ENCODE measurements around the gene ABHD1. TPM values are rescaled to one million over a fixed set of nuclear protein-coding genes. Genes with fewer than 3 reads are reported as not detected.

ABHD1 gene
- total RNA-seq, 1 experiment from 2014 or later = 0.18 TPM

GRCh38 chr2:27122791-27123190 lies 824 bp upstream of the ABHD1 start:
- ChIA-PET POLR2A (interaction anchor here (0.5 to 1.2 kb wide), 3 partner anchors 12 to 95 kb away, joined by 3 to 8 read pairs (median 5); partner anchors contain the start of genes ATRAID, CAD, PREB and SLC5A6), CTCF (interaction anchor here (0.6 to 2.0 kb wide), 6 partner anchors 34 to 157 kb away, joined by 3 to 5 read pairs (median 4); partner anchors contain the start of gene KHK)
- DNase-seq = no peak
- Histone ChIP-seq H3K36me3 (ENCODE audit: control insufficient read depth, insufficient read depth, low read length) (no peaks in the 10 kb centered on the region), H3K9me3 (no peaks in the 10 kb centered on the region), H3K4me1 (peaks cover 16% of the 10 kb centered on the region), H3K4me3 (ENCODE audit: low read depth, low read length) (no peak overlapping the region), H3K27me3 (replicated peaks; ENCODE audit: control insufficient read depth, insufficient read depth, low read length) (no peaks in the 10 kb centered on the region)
- Mint-ChIP-seq H3K27me3 (ENCODE audit: insufficient read depth, unreplicated experiment) (peaks cover 13% of the 10 kb centered on the region), H3K36me3 (ENCODE audit: insufficient read depth, unreplicated experiment) (peaks cover 6% of the 10 kb centered on the region), H3K9me3 (ENCODE audit: unreplicated experiment) (no peaks in the 10 kb centered on the region), H3K4me3 (ENCODE audit: unreplicated experiment) (peak overlapping the region; percentile 81), H3K27ac (ENCODE audit: unreplicated experiment) (no peak overlapping the region), H3K4me1 (ENCODE audit: low read depth, unreplicated experiment) (peaks cover 9% of the 10 kb centered on the region)
- no TSS peak for BruUV-seq (replicated peaks)
- intact Hi-C loops (cut with micrococcal nuclease; ENCODE audit: unreplicated experiment) = no loop called here
- TF ChIP-seq CTCF (IDR thresholded peaks at IDR 0.05; ENCODE audit: insufficient read depth in 1 of 2, low read depth in 1 of 2, low read length in 1 of 2, severe bottlenecking in 1 of 2, unreplicated experiment in 1 of 2) = no peak

GRCh38 chr2:27125104-27125503 lies 1.5 kb downstream of the ABHD1 start:
- peaks cover 9% of the 10 kb centered on the region for H3K27me3 Mint-ChIP-seq (ENCODE audit: insufficient read depth, unreplicated experiment)
- ChIA-PET CTCF (interaction anchor here (0.6 kb wide), 1 partner anchor 279 kb away, joined by 3 read pairs; no protein-coding TSS in a partner anchor), POLR2A (interaction anchor here (0.6 kb wide), 2 partner anchors 273 to 1296 kb away, joined by 3 to 4 read pairs; no protein-coding TSS in a partner anchor)
- Histone ChIP-seq H3K4me3 (ENCODE audit: low read depth, low read length) (no peak overlapping the region), H3K4me1 (peaks cover 13% of the 10 kb centered on the region), H3K9me3 (no peaks in the 10 kb centered on the region), H3K36me3 (ENCODE audit: control insufficient read depth, insufficient read depth, low read length) (no peaks in the 10 kb centered on the region), H3K27me3 (replicated peaks; ENCODE audit: control insufficient read depth, insufficient read depth, low read length) (no peaks in the 10 kb centered on the region)
- H3K9me3 Mint-ChIP-seq (ENCODE audit: unreplicated experiment) = no peaks in the 10 kb centered on the region
- BruUV-seq (replicated peaks) = no TSS peak
- H3K36me3 Mint-ChIP-seq (ENCODE audit: insufficient read depth, unreplicated experiment) = peaks cover 2% of the 10 kb centered on the region
- H3K4me1 Mint-ChIP-seq (ENCODE audit: low read depth, unreplicated experiment) = peaks cover 9% of the 10 kb centered on the region
- H3K4me3 Mint-ChIP-seq (ENCODE audit: unreplicated experiment) = no peak overlapping the region
- no peak for DNase-seq
- no peak for TF ChIP-seq CTCF (IDR thresholded peaks at IDR 0.05; ENCODE audit: insufficient read depth in 1 of 2, low read depth in 1 of 2, low read length in 1 of 2, severe bottlenecking in 1 of 2, unreplicated experiment in 1 of 2)
- no peak overlapping the region for H3K27ac Mint-ChIP-seq (ENCODE audit: unreplicated experiment)
- intact Hi-C loops (cut with micrococcal nuclease; ENCODE audit: unreplicated experiment) = no loop called here

GRCh38 chr2:27126252-27126710 lies 2.7 kb downstream of the ABHD1 start:
- H3K27me3 Mint-ChIP-seq (ENCODE audit: insufficient read depth, unreplicated experiment) = peaks cover 8% of the 10 kb centered on the region
- no peak overlapping the region for H3K4me3 ChIP-seq (ENCODE audit: low read depth, low read length)
- POLR2A ChIA-PET = no interaction called here
- CTCF ChIA-PET = interaction anchor here (0.6 kb wide), 1 partner anchor 53 kb away, joined by 5 read pairs; no protein-coding TSS in a partner anchor
- no peaks in the 10 kb centered on the region for H3K9me3 ChIP-seq
- H3K4me1 Mint-ChIP-seq (ENCODE audit: low read depth, unreplicated experiment) = peaks cover 9% of the 10 kb centered on the region
- TF ChIP-seq CTCF (IDR thresholded peaks at IDR 0.05; ENCODE audit: insufficient read depth in 1 of 2, low read depth in 1 of 2, low read length in 1 of 2, severe bottlenecking in 1 of 2, unreplicated experiment in 1 of 2) = no peak
- TSS peak; percentile 14 for BruUV-seq (replicated peaks)
- H3K36me3 ChIP-seq (ENCODE audit: control insufficient read depth, insufficient read depth, low read length) = no peaks in the 10 kb centered on the region
- H3K4me3 Mint-ChIP-seq (ENCODE audit: unreplicated experiment) = no peak overlapping the region
- intact Hi-C loops (cut with micrococcal nuclease; ENCODE audit: unreplicated experiment) = no loop called here
- H3K27me3 ChIP-seq (replicated peaks; ENCODE audit: control insufficient read depth, insufficient read depth, low read length) = no peaks in the 10 kb centered on the region
- H3K4me1 ChIP-seq = peaks cover 13% of the 10 kb centered on the region
- no peak overlapping the region for H3K27ac Mint-ChIP-seq (ENCODE audit: unreplicated experiment)
- no peaks in the 10 kb centered on the region for H3K36me3 Mint-ChIP-seq (ENCODE audit: insufficient read depth, unreplicated experiment)
- DNase-seq = peak in 1 of 2 experiments; percentile 28
- H3K9me3 Mint-ChIP-seq (ENCODE audit: unreplicated experiment) = no peaks in the 10 kb centered on the region

Measured in Caco-2 (cell line).